ENCODE results near the gene RNF151. TPM values are rescaled to one million over a fixed set of nuclear protein-coding genes. Genes with fewer than 3 reads are reported as not detected.

Gene RNF151
- total and polyA plus RNA-seq, 2 of the 13 experiments (the other 11 are each of a cell fraction or from before 2014, with no cell fraction given) = not detected

DNA sequence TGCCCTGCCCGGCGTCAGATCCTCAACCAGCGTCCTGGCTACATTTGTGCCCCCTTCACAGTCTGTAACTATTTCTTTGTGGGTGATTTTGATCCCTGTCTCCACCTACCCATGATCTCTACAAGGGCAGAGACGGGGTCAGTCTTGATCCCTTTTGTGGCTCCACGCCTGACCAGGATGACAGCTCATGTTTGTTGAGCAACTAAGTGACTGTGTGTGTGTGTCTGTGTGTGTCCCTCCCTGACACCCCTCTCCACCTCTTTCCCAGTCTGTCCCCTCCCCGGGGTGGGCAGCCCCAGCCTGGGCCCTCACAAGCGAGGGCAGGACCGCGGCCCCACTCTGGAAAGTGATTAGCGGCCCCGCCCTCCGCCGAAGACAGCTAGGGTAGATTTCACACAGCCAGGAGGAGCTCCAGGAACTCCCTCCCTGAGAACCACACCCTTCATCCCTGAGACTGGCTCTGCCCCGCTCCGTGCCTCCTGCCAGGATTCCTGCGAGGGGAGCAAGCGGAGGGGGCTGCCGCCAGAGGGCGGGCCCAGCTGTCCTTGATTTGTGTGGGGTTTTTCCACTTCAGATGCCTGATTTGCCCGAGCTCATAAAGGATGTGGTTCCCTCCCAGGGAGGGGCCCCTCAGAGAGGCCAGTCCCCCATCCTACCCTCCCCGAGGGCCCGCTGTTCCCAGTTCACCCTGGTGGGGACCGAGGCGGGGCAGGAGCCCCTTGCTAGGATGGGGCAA, 43.2 kb upstream of the RNF151 start (continued):
- TF ChIP-seq, protein P1, sequence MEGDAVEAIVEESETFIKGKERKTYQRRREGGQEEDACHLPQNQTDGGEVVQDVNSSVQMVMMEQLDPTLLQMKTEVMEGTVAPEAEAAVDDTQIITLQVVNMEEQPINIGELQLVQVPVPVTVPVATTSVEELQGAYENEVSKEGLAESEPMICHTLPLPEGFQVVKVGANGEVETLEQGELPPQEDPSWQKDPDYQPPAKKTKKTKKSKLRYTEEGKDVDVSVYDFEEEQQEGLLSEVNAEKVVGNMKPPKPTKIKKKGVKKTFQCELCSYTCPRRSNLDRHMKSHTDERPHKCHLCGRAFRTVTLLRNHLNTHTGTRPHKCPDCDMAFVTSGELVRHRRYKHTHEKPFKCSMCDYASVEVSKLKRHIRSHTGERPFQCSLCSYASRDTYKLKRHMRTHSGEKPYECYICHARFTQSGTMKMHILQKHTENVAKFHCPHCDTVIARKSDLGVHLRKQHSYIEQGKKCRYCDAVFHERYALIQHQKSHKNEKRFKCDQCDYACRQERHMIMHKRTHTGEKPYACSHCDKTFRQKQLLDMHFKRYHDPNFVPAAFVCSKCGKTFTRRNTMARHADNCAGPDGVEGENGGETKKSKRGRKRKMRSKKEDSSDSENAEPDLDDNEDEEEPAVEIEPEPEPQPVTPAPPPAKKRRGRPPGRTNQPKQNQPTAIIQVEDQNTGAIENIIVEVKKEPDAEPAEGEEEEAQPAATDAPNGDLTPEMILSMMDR (CRISPR knock-in tag; IDR thresholded peaks at IDR 0.05) = peak; percentile 67
- TF ChIP-seq, protein P2, sequence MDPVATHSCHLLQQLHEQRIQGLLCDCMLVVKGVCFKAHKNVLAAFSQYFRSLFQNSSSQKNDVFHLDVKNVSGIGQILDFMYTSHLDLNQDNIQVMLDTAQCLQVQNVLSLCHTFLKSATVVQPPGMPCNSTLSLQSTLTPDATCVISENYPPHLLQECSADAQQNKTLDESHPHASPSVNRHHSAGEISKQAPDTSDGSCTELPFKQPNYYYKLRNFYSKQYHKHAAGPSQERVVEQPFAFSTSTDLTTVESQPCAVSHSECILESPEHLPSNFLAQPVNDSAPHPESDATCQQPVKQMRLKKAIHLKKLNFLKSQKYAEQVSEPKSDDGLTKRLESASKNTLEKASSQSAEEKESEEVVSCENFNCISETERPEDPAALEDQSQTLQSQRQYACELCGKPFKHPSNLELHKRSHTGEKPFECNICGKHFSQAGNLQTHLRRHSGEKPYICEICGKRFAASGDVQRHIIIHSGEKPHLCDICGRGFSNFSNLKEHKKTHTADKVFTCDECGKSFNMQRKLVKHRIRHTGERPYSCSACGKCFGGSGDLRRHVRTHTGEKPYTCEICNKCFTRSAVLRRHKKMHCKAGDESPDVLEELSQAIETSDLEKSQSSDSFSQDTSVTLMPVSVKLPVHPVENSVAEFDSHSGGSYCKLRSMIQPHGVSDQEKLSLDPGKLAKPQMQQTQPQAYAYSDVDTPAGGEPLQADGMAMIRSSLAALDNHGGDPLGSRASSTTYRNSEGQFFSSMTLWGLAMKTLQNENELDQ (CRISPR knock-in tag; IDR thresholded peaks at IDR 0.05; ENCODE audit: borderline replicate concordance) = no peak
- TF ChIP-seq, protein P3, sequence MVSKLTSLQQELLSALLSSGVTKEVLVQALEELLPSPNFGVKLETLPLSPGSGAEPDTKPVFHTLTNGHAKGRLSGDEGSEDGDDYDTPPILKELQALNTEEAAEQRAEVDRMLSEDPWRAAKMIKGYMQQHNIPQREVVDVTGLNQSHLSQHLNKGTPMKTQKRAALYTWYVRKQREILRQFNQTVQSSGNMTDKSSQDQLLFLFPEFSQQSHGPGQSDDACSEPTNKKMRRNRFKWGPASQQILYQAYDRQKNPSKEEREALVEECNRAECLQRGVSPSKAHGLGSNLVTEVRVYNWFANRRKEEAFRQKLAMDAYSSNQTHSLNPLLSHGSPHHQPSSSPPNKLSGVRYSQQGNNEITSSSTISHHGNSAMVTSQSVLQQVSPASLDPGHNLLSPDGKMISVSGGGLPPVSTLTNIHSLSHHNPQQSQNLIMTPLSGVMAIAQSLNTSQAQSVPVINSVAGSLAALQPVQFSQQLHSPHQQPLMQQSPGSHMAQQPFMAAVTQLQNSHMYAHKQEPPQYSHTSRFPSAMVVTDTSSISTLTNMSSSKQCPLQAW (CRISPR knock-in tag; IDR thresholded peaks at IDR 0.05) = peak; percentile 39; the same call in 1 of the 2 replicates
- TF ChIP-seq KAT8 (CRISPR knock-in tag; IDR thresholded peaks at IDR 0.05) = 0 out of 2 replicates have a peak, but pooled peaks have one; percentile 24
- TF ChIP-seq KDM5B (CRISPR knock-in tag; IDR thresholded peaks at IDR 0.05; ENCODE audit: borderline replicate concordance) = no peak
- TF ChIP-seq STAG1 (CRISPR knock-in tag; IDR thresholded peaks at IDR 0.05) = peak; percentile 35
- TF ChIP-seq, protein P4, sequence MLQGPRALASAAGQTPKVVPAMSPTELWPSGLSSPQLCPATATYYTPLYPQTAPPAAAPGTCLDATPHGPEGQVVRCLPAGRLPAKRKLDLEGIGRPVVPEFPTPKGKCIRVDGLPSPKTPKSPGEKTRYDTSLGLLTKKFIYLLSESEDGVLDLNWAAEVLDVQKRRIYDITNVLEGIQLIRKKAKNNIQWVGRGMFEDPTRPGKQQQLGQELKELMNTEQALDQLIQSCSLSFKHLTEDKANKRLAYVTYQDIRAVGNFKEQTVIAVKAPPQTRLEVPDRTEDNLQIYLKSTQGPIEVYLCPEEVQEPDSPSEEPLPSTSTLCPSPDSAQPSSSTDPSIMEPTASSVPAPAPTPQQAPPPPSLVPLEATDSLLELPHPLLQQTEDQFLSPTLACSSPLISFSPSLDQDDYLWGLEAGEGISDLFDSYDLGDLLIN (CRISPR knock-in tag; IDR thresholded peaks at IDR 0.05; ENCODE audit: borderline replicate concordance) = no peak
- TF ChIP-seq, protein P5, sequence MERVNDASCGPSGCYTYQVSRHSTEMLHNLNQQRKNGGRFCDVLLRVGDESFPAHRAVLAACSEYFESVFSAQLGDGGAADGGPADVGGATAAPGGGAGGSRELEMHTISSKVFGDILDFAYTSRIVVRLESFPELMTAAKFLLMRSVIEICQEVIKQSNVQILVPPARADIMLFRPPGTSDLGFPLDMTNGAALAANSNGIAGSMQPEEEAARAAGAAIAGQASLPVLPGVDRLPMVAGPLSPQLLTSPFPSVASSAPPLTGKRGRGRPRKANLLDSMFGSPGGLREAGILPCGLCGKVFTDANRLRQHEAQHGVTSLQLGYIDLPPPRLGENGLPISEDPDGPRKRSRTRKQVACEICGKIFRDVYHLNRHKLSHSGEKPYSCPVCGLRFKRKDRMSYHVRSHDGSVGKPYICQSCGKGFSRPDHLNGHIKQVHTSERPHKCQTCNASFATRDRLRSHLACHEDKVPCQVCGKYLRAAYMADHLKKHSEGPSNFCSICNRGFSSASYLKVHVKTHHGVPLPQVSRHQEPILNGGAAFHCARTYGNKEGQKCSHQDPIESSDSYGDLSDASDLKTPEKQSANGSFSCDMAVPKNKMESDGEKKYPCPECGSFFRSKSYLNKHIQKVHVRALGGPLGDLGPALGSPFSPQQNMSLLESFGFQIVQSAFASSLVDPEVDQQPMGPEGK (CRISPR knock-in tag; IDR thresholded peaks at IDR 0.05) = peak; percentile 73; the same call in 1 of the 2 replicates
- TF ChIP-seq, protein P6, sequence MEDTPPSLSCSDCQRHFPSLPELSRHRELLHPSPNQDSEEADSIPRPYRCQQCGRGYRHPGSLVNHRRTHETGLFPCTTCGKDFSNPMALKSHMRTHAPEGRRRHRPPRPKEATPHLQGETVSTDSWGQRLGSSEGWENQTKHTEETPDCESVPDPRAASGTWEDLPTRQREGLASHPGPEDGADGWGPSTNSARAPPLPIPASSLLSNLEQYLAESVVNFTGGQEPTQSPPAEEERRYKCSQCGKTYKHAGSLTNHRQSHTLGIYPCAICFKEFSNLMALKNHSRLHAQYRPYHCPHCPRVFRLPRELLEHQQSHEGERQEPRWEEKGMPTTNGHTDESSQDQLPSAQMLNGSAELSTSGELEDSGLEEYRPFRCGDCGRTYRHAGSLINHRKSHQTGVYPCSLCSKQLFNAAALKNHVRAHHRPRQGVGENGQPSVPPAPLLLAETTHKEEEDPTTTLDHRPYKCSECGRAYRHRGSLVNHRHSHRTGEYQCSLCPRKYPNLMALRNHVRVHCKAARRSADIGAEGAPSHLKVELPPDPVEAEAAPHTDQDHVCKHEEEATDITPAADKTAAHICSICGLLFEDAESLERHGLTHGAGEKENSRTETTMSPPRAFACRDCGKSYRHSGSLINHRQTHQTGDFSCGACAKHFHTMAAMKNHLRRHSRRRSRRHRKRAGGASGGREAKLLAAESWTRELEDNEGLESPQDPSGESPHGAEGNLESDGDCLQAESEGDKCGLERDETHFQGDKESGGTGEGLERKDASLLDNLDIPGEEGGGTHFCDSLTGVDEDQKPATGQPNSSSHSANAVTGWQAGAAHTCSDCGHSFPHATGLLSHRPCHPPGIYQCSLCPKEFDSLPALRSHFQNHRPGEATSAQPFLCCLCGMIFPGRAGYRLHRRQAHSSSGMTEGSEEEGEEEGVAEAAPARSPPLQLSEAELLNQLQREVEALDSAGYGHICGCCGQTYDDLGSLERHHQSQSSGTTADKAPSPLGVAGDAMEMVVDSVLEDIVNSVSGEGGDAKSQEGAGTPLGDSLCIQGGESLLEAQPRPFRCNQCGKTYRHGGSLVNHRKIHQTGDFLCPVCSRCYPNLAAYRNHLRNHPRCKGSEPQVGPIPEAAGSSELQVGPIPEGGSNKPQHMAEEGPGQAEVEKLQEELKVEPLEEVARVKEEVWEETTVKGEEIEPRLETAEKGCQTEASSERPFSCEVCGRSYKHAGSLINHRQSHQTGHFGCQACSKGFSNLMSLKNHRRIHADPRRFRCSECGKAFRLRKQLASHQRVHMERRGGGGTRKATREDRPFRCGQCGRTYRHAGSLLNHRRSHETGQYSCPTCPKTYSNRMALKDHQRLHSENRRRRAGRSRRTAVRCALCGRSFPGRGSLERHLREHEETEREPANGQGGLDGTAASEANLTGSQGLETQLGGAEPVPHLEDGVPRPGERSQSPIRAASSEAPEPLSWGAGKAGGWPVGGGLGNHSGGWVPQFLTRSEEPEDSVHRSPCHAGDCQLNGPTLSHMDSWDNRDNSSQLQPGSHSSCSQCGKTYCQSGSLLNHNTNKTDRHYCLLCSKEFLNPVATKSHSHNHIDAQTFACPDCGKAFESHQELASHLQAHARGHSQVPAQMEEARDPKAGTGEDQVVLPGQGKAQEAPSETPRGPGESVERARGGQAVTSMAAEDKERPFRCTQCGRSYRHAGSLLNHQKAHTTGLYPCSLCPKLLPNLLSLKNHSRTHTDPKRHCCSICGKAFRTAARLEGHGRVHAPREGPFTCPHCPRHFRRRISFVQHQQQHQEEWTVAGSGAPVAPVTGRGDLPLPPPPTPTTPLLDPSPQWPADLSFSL (CRISPR knock-in tag; IDR thresholded peaks at IDR 0.05) = no peak
- TF ChIP-seq, protein P7, sequence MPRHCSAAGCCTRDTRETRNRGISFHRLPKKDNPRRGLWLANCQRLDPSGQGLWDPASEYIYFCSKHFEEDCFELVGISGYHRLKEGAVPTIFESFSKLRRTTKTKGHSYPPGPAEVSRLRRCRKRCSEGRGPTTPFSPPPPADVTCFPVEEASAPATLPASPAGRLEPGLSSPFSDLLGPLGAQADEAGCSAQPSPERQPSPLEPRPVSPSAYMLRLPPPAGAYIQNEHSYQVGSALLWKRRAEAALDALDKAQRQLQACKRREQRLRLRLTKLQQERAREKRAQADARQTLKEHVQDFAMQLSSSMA (CRISPR knock-in tag; IDR thresholded peaks at IDR 0.05) = no peak

All from HepG2 (cell line).